GM13977 (cell line): ENCODE measurements around the gene ADGRL1.
"Not testable (repeated sequence)": the region's sequence is repeated elsewhere in the genome, so short reads cannot be mapped to it uniquely, and the experiment has no call there.

Experiments used
- DNase-seq: peaks from one replicate; pipeline ENCODE4 v3.0.0; 2012; ENCODE audit warnings: low spot score
- in situ Hi-C: fragments of 300-500 bp; cut with MboI; formaldehyde crosslinking; loops from one replicate; pipeline ENCODE4 v1.12.0; 2022; ENCODE audit warnings: low sequenced_read_pairs, low pct_unique_long_range_greater_than_20kb, mixed read lengths, inconsistent platforms; ENCODE audit not compliant: unreplicated experiment
- TF ChIP-seq, protein P1 (sequence below): IDR thresholded peaks from 2 replicates; pipeline ENCODE4 v1.5.1; 2012; ENCODE audit warnings: mild to moderate bottlenecking, control low read depth; ENCODE audit not compliant: insufficient read depth; ENCODE audit errors: extremely low read depth, missing control alignments

The ADGRL1 gene

DNA sequence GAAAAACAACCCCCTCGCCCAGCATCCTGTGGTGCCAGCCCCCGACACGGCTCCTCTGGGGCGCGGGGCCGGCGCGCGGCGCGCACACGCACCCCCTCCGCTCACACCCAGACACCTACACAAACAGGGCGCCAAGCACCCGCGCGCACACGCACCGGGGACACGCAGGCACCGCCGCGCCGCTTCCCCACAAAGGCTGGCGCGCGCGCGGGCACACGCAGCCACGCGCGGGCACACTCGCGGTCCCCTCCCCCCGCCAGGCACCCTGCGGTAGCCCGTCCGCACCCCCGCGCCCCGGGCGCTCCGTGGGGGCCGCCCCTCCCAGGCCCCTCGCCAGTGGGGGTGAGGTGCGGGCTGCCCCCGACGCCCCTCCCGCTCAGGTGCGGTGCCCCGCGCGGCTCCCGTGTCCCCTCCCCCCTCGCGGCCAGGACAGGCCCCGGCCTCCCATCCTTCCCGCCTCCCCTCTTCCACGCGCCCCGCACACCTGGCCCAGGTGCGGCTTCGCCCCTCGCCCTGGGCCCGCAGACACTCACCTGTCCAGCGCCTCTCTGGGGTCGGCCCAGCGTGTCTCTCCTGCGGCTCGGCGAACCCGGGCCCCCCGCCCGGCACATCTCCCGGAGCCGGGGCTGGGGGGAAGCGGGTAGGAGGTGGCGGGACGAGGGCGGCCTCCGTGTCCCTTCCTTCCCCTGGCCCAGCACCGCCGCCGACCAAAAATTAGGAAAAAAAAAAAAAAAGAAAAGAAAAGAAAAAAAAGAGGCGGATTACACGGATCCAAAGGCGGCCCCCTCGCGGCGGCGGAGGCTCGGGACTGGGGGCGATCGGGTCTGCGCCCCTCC, at the start of gene ADGRL1:
Gene ADGRL1, minus strand, starts transcription at position 718 of the 836 bp plus-strand sequence. CDS start 22,567 bp downstream, outside the sequence.
- in situ Hi-C loops, DNase-seq: not testable (repeated sequence)

DNA sequence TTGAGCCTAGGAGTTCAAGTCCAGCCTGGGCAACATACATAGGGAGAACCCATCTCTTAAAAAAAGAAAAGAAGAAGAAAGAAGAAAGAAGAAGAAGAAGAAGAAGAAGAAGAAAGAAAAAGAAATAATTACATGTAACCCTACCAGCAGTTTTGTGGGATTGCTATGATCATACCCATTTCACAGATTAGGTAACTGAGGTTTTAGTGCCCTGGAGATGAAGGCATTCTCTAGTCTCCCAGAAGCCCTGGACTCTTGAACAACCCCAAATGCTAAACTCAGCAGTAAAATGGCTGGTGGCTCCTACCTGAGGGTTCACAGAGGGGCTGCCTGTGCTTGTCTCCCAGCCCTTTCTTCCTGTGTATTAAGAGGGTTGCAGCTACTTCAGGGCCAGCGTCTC, 49.3 kb upstream of the ADGRL1 start:
- in situ Hi-C loops, DNase-seq: not testable (repeated sequence)

DNA sequence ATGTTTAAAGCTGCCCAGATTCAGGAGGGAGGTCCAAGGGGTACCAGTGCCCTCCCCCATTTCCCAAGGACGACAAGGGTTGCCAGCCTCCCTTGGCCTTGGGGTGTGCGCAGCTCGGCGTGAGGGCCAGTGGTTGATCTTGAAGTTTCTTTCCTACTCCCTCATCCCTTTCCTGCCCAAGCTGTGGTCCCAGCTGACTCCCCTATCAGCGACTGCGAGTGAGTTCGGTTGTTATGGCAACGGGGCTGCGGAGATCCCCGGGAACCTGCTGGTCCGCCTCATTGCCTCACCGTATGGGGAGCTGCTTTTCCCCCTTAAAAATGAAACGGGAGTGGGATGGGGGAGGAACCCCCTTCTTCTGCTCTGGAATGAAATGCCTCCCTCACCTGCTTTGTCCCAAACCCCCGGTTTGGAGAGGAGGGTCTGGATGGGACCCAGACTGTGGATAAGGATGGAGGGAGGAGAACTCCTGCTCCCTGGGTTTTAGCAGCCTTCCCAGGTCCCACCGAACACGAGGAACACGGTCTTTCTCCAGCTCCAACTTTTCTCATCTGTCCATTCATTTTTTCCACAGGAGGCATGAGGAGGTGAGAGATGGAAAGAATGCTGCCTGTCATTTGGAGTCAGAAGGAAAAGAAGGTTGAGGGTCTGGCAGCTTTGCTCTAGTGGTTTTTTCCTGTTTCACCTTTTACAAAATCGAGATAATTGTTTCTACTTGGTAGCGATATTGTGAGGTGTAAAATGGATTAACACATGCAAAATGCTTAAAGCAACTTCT, 48.0 kb upstream of the ADGRL1 start:
- in situ Hi-C loops, DNase-seq: not testable (repeated sequence)

DNA sequence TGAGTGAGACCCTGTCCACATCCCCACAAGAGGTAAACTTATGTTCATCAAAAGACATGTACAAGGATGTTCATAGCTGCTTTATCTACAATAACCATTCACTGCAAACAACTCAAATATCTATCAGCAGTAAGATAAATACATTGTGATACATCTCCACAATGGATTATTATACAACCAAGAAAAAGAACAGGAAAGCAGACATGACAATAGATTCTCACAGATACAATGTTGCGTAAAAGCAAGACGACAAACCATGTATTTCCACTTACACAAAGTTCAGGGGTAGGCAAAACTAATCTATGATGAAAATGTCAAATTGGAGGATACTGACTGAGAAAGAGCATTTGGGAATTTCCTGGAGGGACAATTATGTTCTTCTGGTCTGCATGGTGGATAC, 46.2 kb upstream of the ADGRL1 start:
- in situ Hi-C loops, DNase-seq: not testable (repeated sequence)

DNA sequence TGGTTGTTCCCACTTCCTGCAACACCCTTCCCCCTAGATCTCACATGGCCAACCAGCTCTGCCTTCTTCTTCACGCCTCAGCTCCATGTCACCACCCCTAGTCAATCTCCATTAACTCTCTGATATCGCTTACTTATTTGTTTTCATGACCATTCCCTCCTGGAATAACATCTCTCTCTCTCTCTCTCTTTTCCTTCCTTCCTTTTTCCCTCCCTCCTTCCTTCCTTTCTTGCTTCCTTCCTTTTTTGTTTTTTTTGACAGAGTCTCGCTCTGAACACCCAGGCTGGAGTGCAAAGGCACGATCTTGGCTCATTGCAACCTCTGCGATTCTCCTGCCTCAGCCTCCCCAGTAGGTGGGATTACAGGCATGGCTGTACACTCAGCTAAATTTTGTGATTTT, 44.9 kb upstream of the ADGRL1 start:
- in situ Hi-C loops, result no loop called here
- TF ChIP-seq, protein P1, sequence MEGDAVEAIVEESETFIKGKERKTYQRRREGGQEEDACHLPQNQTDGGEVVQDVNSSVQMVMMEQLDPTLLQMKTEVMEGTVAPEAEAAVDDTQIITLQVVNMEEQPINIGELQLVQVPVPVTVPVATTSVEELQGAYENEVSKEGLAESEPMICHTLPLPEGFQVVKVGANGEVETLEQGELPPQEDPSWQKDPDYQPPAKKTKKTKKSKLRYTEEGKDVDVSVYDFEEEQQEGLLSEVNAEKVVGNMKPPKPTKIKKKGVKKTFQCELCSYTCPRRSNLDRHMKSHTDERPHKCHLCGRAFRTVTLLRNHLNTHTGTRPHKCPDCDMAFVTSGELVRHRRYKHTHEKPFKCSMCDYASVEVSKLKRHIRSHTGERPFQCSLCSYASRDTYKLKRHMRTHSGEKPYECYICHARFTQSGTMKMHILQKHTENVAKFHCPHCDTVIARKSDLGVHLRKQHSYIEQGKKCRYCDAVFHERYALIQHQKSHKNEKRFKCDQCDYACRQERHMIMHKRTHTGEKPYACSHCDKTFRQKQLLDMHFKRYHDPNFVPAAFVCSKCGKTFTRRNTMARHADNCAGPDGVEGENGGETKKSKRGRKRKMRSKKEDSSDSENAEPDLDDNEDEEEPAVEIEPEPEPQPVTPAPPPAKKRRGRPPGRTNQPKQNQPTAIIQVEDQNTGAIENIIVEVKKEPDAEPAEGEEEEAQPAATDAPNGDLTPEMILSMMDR, result no peak
- DNase-seq, result no peak

DNA sequence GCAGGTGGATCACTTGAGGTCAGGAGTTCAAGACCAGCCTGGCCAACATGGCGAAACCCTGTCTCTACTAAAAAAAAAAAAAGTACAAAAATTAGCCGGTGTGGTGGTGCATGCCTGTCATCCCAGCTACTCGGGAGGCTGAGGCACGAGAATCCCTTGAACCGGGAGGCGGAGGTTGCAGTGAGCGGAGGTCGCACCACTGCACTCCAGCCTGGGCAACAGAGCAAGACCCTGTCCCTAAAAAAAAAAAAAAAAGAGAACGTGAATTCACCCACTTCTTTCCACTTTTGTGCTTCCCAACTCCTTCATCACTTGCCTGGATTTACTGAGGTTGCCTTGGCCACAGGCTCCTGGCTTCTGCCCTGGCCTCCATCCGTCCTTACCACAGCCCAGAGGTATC, 44.3 kb upstream of the ADGRL1 start:
- DNase-seq, in situ Hi-C loops: not testable (repeated sequence)

DNA sequence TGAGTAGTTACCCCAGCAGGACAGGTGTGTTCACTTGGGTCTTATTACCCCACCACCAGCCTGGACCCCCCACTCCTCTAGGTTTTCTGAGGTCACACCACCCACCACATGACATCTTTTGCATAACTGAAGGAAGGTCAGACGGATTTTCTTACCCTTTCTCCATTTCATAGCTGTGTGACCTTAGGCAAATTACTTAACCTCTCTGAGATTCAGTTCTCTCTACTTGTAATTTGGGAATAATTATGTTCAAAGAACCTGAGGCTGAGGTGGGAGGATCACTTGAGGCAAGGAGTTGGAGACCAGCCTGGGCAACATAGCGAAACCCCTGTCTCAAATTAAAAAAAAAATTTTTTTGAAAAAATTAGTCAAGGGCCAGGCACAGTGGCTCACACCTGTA, 43.9 kb upstream of the ADGRL1 start:
- DNase-seq, in situ Hi-C loops: not testable (repeated sequence)

DNA sequence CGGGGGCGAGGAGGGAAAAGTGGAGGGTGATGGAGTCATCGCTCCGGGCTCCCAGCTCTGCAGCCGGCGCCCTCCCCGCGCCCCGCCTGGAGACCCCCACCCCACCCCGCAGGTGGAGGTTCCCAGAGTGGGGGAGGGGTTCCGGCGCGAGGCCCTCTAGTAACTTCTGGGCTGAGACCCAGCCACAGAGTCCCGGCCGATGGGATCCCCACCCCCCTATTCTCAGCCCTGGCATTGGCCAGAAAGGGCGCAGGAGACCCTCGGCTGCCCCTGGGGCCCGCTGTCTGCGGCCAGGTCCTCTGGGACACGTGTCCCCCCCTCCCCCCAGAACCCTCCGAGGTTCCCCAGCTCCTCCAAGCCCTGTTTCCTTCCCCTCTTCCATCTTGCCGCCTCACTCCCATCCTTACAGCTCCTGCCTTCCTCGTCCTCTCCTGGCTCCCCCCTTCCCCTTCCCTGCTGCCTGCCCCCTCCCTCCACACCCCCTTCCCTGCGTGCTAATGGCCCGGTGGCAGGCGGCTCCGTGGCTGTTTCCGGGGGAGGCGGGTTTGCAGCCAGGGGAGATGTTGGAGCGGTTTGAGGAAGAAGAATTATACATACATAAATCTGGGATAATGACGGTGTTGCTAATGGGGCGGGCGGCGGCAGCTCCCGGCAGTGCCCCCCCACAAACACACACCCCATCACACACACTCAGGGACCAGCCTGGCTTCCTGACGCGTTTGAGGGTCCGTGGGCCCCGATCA, 43.2 kb upstream of the ADGRL1 start:
- DNase-seq, result peak; percentile 28
- in situ Hi-C loops, result not testable (repeated sequence)

DNA sequence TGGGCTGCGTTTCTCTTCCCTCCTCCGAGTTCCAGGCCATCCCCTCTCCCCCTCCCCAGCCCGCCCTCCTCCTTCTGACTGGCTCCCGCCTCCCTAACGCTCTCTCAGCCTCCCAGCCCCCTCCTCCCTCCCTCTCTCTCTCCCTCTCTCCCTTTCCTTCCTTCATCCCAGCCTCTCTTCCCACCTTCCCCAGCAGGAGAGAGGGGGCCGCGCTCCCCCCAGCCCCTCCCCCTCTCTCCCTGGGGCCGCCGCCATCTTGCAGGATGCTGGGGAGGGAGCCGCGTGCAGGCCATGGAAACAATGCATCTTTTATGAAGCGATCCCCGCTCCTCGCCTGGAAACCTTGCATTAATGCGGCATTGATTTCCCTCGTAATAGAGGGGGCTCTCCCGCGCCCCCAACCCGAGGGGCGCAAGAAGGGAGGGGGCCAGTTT, 42.6 kb upstream of the ADGRL1 start:
- in situ Hi-C loops, result no loop called here

DNA sequence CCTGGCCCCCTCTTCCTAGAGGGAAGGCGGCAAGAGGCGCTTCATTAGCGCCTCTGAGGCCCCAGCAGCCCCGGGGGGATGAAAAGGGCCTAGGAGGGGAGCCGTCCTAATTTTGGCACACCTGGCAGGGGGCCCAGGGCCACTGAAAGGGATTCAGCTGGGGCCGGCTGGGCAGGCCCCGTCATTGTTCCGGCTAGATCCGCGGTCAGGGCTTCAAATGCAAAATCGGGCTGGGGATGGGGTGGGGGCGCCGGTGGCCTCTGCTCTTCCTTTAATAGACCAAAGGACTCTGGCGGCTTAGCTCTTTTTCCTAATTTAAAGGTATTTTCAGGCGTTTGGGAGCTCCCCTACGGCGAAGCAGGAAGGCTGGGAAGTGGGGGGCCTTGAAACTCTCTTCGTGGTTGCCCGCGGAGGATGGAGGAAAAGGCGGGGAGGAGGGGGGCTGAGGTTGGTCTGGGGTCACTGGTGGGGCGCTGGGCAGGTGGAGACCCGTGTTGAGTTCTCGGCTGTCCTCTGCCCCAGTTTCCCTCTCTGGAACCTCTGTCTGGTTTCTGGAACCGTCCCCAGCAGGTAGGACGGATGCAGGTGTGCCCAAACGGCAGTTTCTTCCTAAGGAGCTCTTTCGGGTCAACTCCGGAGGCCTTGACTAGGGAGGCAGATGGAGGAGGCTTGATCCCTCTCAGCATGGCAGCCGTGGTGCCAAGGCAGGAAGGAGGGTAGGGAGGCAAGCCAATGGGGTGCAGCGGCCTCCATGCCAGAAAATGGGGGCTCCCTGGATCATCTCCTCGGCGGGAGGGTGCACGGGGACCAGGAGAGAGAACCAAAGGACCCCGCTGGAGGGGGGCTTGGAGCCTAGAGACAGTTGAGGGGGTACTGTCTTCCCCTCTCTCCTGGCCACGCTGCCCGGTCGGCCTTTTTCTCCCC, 41.8 kb upstream of the ADGRL1 start:
- in situ Hi-C loops, result not testable (repeated sequence)
- peak; percentile 33 for DNase-seq

More for the DNA sequence above, 42.6 kb upstream of the ADGRL1 start:
- peak; percentile 50 for DNase-seq
- TF ChIP-seq, protein P1, result no peak

DNA sequence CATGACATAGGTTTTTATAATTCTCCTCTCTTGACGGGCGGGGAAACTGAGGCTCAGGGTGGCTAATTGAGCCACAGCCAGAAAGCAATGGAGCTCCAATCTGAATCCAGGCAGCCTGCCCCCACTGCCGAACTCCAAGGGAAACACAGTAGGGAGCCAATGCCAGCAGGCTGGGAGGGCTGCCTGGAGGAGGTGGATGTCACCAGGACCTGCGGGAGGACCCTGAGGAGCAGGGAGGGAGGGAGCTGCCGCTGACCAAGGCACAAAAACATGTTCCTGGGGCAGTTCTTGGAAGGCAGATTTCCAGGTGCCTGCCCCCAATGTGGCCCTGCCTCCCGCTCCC, 41.2 kb upstream of the ADGRL1 start:
- DNase-seq, in situ Hi-C loops: not testable (repeated sequence)

DNA sequence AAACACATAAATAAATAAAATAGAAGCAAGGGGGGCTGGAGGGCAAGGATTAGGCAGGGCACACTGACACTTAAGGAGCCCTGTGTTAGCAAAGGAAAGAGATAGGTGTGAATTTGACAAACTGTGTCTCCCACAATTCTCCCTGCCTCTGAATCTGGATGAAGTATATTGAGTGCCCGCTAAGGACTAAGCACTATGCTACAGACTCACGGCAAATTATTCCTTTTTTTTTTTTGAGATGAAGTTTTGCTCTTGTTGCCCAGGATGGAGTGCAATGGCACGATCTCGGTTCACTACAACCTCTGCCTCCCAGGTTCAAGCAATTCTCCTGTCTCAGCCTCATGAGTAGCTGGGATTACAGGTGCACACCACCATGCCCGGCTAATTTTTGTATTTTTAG, 38.4 kb upstream of the ADGRL1 start:
- DNase-seq, in situ Hi-C loops: not testable (repeated sequence)

DNA sequence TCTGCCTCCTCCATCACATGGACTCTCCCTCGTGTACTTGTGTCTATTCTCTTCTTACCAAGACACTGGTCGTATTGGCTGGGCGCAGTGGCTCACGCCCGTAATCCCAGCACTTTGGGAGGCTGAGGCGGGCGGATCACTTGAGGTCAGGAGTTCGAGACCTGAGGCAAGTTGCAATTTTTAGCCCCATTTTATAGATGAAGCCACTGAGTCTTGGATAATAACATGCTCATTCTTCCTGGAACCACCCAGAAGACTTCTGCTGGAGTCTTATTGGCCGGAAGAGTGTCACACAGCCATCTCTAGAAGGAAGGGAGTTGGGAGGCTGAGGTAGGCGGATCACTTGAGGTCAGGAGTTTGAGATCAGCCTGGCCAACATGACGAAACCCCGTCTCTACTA, 37.7 kb upstream of the ADGRL1 start:
- DNase-seq, in situ Hi-C loops: not testable (repeated sequence)
